Measurements from ENCODE around the gene DHCR7. TPM values are rescaled to one million over a fixed set of nuclear protein-coding genes. Genes with fewer than 3 reads are reported as not detected.

The DHCR7 gene
- total RNA-seq, 1 donor from 2014 or later: 208 TPM

- TF ChIP-seq CTCF (conservative IDR thresholded peaks at IDR 0.05): no peak
- peak overlapping the region; percentile 16 for H3K4me3 Mint-ChIP-seq
- peaks cover 35% of the 10 kb centered on the region for H3K4me1 Mint-ChIP-seq
- no peak overlapping the region for H3K27ac Mint-ChIP-seq (ENCODE audit: unreplicated experiment)
- H3K36me3 Mint-ChIP-seq (ENCODE audit: low read depth): peaks cover 2% of the 10 kb centered on the region
- no peak for DNase-seq (ENCODE audit: low read depth, low spot score)
- H3K27me3 Mint-ChIP-seq (ENCODE audit: low read depth): no peaks in the 10 kb centered on the region
- H3K9me3 Mint-ChIP-seq: no peaks in the 10 kb centered on the region
Measured at GRCh38 chr11:71458146-71459070, 10.2 kb upstream of the DHCR7 start.

- Mint-ChIP-seq H3K27ac (ENCODE audit: unreplicated experiment) (no peak overlapping the region), H3K36me3 (ENCODE audit: low read depth) (peaks cover 2% of the 10 kb centered on the region), H3K4me1 (peaks cover 44% of the 10 kb centered on the region), H3K27me3 (ENCODE audit: low read depth) (no peaks in the 10 kb centered on the region), H3K4me3 (no peak overlapping the region), H3K9me3 (no peaks in the 10 kb centered on the region)
- TF ChIP-seq CTCF (conservative IDR thresholded peaks at IDR 0.05): no peak
- no peak for DNase-seq (ENCODE audit: low read depth, low spot score)
Measured at GRCh38 chr11:71456831-71457230, 8.6 kb upstream of the DHCR7 start.

GRCh38 chr11:71456294-71456693 is 8.1 kb upstream of the DHCR7 start:
- DNase-seq (ENCODE audit: low read depth, low spot score): no peak
- H3K4me3 Mint-ChIP-seq: peak overlapping the region; percentile 29
- TF ChIP-seq CTCF (conservative IDR thresholded peaks at IDR 0.05): no peak
- H3K27me3 Mint-ChIP-seq (ENCODE audit: low read depth): no peaks in the 10 kb centered on the region
- no peaks in the 10 kb centered on the region for H3K9me3 Mint-ChIP-seq
- H3K4me1 Mint-ChIP-seq: peaks cover 48% of the 10 kb centered on the region
- no peaks in the 10 kb centered on the region for H3K36me3 Mint-ChIP-seq (ENCODE audit: low read depth)
- no peak overlapping the region for H3K27ac Mint-ChIP-seq (ENCODE audit: unreplicated experiment)

- no peak for DNase-seq (ENCODE audit: low read depth, low spot score)
- Mint-ChIP-seq H3K9me3 (no peaks in the 10 kb centered on the region), H3K36me3 (ENCODE audit: low read depth) (no peaks in the 10 kb centered on the region), H3K4me3 (peak overlapping the region; percentile 77), H3K27me3 (ENCODE audit: low read depth) (no peaks in the 10 kb centered on the region), H3K4me1 (peaks cover 49% of the 10 kb centered on the region), H3K27ac (ENCODE audit: unreplicated experiment) (no peak overlapping the region)
- TF ChIP-seq CTCF (conservative IDR thresholded peaks at IDR 0.05): no peak
Measured at GRCh38 chr11:71454470-71455113, 6.4 kb upstream of the DHCR7 start.

- Mint-ChIP-seq H3K9me3 (no peaks in the 10 kb centered on the region), H3K27ac (ENCODE audit: unreplicated experiment) (no peak overlapping the region), H3K4me1 (peaks cover 49% of the 10 kb centered on the region), H3K27me3 (ENCODE audit: low read depth) (no peaks in the 10 kb centered on the region), H3K36me3 (ENCODE audit: low read depth) (no peaks in the 10 kb centered on the region), H3K4me3 (peak overlapping the region; percentile 87)
- DNase-seq (ENCODE audit: low read depth, low spot score): no peak
- TF ChIP-seq CTCF (conservative IDR thresholded peaks at IDR 0.05): no peak
Measured at GRCh38 chr11:71453918-71454304, 5.7 kb upstream of the DHCR7 start.
